ENCODE results near the gene LAMC2.

- no peak for TF ChIP-seq CTCF (conservative IDR thresholded peaks at IDR 0.05 in 1 of 2, IDR thresholded peaks at IDR 0.05 in 1 of 2; ENCODE audit: extremely low read depth in 1 of 2, insufficient read depth in 1 of 2, low read depth in 1 of 2, low read length in 2 of 2)
- TF ChIP-seq EZH2 (IDR thresholded peaks at IDR 0.05; ENCODE audit: borderline replicate concordance, low read length), result no peak
Measured at GRCh38 chr1:183152180-183152579, 33.9 kb upstream of the LAMC2 start.

All from mammary epithelial cell (primary cell).